Femur (tissue), 1 donor: ENCODE results near the gene LSAMP.
"Not testable (repeated sequence)": the region's sequence is repeated elsewhere in the genome, so short reads cannot be mapped to it uniquely, and the experiment has no call there.

Experiments
- DNase-seq: peaks from one replicate; pipeline ENCODE4 v3.0.0-alpha.2; 2017

LSAMP gene

DNA sequence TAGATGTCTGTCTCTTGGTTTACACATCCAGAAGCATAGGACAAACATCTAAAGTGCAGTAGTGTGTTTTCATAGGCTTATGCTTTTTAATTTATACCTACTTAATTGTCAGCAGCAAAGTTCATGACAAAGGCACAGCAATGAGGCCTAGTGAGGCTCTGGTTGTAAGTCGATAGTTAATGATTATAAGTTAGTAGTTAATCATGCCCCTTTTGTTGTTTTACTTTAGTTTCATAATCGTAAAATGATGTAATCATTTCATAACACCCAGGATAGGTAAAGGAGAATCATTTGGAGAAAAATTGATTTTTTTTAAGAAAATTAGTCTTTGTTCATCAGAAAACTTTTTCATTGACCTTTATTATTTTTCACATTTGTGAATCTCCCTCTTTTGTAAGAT is 351.9 kb downstream of the LSAMP start:
- no peak for DNase-seq

DNA sequence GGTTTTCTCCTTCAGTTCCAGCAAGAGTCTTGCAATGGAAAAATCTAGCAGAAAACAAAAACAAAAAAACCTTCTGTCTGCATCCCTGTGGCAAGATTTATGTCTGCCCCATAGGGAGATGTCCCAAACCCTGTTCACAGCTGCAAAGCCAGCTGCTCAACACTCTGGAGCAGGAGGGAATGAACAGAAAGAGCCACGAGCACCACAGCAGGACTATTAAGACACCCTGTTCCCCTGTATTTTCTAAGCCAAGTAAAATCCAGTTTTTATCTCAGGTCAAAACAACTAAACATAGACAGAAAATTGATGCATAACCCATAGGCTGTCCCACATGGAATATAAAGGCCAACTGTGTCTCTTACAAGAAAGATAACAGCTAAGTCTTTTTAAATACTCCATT is 357.9 kb downstream of the LSAMP start:
- peak; percentile 28 for DNase-seq

DNA sequence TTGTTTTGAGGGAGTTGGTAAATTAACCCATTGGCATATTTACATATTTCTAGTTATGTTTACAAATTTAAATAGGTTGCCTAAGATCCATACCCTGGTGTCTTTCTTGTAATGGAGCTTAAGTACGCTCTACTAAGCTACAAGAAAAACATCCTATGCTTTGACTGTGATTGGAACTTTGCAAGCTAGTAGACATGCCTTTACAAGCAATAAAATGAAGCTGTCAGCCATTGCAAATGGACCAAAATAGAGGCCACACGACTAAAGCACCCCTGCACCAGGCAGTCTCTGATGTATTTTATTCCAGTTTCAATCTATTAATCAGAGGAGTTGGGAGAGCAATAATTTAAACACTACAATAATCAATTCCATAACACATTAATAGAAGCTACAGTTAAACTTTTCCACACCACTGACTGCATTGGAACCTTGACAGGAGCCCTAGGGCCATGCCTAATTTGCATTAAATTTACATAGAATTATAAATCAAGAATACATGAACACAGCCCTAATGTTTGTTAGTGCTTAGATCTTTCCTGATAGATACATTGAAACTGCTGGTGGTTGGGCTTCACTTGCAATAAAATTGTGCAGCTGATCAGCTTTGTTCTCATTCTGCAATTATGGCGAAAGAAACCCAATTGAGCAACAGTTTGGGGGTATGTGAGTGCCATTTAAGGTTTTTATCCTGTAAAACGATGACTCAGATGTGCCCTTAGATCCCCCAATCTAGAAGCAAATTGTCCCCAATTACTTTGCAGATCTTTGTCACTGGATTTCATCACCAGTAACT is 360.1 kb downstream of the LSAMP start:
- no peak for DNase-seq

DNA sequence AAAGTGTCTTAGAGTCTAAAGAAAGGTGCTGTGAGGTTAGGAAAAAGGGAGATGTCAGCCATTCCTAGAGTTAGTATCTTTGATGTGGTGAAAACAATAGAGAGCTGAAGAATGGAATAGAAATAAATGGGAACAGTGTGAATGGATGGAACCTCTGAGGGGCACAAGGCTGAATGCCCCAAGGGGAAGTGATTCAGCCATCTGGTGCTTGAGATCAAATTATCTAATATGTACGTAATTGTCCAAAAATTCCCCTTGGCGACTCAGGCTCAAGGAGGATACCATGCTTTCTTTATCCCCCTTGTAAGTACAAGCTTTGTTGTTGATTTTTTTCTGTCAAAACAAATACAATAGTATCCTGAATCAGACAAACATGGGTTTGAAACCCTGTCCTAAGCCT is 361.6 kb downstream of the LSAMP start:
- no peak for DNase-seq

DNA sequence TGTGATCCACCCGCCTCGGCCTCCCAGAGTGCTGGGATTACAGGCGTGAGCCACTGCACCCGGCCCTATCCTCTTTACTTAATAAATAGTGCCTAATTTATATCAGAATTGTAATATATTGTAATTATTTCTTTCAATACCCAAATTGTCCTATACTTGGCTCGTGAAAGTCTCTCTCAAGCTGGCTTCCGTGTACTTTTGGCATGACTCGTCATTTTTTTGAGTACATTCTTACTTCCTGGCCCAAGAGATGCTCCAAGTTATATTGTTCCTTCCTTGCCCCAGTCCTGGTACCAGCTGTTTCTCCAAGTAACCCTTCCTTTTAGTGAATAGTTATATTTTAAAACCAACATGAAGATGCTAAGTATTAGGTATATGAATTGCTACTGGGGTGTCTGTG is 366.7 kb downstream of the LSAMP start:
- no peak for DNase-seq

DNA sequence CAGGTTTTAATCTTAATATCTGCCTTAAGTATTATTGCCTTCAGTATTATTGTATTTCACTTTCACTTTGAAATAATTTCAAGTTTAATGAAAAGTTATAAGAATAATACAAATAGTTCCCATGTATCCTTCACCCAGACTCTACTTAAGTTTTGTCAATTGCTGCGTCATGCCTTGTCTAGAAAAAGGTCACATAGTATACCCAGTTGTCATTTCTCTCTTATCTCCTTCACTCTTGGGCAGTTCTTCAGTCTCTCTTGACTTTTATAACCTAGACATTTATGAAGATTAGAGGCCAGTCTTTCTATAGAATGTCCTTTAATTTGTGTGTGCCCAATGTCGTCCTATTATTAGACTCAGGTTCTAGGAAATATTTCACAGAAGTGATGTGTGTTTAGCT is 367.7 kb downstream of the LSAMP start:
- no peak for DNase-seq

DNA sequence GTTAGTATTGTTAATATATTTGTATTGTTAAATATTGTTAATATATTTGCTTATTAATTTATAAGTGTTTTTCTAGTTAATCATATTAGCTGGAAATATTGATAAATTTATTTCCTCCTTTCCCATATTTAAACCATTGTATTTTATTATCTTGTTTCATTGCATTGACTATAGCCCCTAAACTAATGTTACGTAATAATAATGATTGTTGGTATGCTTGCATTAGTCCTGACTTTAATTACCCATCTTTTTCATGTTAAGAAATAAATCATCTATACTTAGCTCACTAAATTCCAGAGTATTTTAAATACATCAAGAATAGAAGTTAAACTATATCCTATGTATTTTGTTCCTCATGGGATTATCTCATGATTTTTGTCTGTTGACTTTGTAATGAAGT is 368.2 kb downstream of the LSAMP start:
- no peak for DNase-seq

DNA sequence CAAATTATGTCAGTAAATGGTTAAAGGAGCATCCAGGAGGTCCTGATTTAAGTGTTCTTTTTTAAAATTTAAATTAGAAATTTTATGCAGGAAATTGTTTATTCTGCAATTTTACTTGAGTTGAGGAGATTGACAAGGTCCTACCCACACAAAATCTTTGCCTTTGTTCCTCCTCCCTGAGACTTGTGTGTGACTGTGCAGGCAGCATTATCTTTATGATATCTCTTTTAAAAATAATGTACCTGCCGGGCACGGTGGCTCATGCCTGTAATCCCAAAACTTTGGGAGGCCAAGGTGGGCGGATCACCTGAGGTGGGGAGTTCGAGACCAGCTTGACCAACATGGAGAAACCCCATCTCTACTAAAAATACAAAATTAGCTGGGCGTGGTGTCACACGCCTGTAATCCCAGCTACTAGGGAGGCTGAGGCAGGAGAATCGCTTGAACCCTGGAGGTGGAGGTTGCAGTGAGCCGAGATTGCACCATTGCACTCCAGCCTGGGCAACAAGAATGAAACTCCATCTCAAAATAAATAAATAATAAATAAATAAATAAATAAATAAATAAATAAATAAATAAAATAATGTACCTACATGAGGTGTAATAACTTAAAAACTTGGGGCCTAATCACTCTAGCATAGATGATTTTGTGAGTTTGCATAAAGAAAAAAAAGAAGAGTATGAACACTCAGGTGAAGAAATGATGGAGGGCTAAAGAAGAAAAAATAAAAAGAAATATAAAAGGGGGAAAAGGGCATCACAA is 374.6 kb downstream of the LSAMP start:
- not testable (repeated sequence) for DNase-seq

DNA sequence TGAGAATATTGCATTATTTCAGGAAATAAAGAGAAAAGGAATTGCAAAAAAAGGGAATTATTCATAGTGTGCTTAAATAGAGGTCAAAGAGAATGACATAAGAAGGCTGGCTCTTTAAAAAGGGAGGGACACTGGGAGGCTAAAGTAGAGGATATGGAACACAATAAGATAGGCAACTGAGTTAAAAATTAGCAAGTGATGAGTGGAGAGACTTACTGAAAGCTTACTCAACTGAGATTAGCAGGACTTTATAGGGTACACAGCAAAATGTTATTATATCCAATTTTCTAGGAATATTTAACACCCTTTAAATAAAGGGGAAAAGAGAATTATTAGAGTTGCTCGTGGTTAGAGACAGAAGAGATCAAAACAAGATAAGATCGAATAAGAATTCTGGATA is 375.2 kb downstream of the LSAMP start:
- DNase-seq: no peak

DNA sequence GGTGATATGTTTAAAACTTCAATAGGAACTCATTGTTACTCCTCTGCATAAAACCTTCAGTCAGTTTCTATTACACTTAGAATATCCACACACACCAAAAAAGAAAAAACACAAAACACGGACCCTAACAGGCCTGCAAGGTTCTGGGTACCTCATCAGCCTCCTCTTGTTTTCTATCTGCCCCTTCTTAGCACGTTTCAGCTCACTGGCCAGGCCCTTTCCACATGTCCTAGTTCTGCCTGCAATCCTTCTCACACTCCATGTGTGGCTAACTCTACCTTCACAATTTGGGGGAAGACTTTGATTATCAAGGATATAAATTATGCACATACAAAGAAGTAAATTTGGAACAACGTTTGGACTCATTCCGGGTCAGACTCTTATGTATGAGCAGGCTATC is 376.3 kb downstream of the LSAMP start:
- DNase-seq: no peak

DNA sequence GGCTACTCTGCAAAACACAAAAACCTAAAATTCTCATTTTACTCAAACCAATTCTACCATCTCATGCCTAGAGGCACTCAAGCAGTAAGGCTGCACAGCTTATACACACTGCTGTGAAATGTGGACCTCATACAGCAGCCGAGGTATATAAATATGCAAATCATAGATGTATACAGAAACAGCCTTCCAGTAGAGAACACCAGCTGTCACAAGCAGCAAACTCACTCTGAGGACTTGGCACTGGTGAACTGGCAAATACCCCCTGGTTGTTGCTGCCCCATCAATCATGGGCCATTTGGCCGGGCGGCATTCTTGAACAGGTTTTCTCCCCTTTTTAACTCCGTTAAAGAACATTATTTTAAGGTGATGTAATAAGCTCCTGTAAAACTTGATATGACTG is 378.0 kb downstream of the LSAMP start:
- no peak for DNase-seq

DNA sequence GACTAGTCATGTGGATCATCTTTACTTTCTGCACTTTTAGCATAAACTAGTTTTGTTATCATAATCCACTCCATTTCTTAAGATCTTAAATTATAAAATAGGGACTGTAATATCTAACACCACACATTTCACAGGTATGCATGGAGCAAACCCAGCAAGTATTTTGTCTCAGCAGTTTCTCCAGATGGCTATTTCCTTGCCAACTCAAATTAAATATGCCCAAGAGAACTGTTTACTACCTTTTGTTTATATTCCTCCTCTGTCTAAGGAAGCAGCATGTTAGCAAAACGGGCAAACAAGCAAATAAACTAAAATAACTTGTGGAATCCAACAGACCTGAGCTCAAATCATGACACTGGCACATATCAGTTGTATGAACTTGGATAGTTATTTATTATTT is 379.8 kb downstream of the LSAMP start:
- DNase-seq: no peak

DNA sequence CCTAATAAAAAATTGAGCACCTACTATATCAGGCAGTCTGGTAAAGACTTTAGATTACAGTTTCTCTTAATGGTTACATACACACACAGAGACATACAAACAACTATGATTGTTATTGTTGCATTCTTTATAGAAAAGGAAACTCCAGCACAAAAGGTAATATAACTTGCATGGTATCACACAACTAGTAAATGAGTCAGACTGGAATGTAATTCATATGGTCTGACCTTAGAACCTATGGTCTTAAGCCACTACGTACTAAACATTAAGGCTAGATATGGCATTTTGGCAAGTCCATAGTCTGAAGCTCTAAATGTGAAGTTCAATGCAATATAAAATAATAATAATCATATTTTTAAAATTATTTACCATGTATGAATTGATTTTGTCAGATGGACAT is 380.6 kb downstream of the LSAMP start:
- no peak for DNase-seq

DNA sequence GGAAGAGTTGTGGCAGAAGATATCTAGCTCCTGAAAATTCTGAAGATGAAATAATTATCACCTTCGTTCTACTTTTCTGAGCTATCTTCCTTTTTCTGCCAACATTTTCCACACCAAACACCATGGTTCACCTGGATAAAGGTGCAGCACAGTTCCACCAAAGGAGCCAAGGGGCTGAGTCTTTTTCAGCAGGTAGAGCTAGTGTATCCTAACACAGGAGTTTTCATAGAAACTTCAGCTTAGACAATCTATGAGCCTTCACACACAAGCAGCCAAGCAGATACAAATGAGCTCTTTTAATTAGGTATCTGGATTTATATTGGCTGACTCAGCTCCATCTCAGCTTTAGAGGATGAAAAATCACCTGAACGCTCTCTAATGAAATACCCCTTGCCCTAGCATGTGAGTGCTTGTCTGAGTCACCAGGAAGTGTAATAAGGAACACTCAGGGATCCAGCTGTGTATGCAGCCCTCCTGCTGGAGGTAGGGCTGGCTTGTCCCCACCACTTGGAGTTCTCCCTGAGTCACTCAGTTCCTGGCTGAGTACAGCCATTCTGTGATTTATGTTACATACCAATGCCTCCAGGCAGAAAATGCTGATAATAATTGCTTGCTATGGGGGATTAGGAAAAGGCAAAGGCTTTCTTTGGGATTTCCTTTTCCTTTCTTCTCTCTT is 385.7 kb downstream of the LSAMP start:
- DNase-seq: no peak

DNA sequence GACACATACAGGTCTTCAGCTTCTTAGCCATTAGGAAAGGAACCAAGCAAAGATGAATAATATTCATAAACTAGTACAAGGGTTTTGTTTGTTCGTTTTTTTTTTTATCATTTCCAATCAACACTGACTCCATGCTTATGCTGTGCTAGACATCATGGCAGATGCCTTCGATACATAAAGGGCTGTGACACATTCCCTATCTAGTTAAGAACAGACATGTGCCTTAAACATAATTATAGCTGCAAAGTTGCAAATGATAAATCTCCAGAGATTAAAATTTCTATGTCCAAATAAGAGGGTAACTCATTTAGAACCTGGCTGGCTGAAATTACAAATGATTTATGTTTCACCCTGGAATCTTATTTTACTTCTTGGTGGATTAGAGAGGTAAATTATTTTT is 386.4 kb downstream of the LSAMP start:
- DNase-seq: no peak

DNA sequence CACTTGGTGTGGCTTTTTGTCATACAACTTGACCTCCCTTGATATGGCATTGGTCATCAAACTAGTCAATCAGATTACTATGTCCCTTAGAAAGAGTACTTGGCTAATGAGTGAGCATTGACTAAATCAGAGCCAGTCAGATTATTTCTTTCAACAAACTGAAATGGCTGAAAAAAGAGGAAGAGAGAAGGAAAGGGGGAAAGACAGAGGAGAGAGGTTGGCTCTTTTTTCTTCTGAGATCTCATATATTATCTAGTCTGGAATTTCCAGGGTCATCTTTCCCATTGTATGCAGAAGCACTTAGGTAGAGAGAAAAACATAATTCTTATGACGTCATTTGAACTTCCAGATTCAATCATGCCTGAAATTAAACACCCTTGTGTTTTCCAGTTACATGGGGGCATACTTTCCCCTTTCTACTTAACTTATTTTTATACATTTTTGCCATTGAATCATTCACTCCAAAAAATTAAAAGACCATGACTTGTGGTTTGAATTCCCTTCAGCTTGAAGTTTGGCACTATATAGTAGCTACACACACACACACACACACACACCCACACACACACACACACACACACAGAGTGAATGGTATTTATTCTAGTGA is 387.8 kb downstream of the LSAMP start:
- DNase-seq: no peak

DNA sequence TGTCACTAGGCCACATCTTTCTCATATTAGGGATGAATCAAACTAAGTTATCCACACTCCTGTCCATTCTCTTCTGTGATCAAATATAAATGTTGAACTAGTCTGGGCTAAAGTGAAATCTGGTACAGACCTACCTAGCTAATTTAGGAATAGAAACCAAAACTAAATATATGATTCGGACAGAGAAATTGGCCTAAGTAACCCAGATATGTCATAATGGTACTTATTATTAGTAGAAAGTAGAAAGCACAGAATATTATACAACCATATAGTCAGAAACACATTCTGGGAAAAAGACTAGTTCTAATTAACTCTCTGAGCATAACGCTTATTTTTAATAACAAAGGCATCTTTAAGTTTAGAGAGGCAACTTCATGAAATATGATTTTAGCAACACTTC is 389.0 kb downstream of the LSAMP start:
- no peak for DNase-seq

DNA sequence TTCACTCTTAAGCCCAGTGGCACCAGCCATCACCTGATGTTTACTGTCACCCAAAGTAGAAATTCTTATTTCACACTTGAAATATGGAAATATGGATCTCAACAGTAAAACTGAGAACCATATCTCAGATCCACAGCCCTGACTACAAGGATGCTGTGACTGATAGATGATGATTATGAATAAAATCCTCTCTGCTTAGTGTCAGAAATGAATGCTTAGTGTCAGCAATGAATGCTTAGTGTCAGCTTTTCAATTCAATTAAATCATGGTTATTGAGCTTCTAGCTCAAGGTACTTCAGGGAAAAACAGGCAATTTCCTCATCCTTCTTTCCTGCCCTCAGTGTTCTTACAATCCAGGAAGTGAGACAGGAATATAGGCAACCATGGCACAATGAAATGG is 392.3 kb downstream of the LSAMP start:
- DNase-seq: no peak

DNA sequence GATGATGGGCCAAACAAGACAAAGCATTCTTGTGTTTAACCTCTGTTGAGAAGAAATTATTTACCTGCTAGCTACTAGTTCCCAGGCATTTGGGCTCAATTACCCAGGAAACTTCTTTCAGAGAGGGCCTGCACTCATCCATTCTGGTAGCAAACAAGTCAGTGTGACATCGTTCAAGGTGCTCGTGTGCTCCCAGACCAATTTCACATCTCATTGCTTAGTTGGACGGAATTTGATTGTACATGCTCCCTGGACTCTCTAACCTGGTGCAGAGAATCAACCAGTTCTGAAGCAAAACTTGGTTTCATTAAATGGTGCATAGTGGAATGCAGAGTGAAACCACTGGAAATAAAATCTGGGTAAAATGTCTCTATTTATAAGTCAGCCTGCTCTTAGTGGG is 392.7 kb downstream of the LSAMP start:
- no peak for DNase-seq

DNA sequence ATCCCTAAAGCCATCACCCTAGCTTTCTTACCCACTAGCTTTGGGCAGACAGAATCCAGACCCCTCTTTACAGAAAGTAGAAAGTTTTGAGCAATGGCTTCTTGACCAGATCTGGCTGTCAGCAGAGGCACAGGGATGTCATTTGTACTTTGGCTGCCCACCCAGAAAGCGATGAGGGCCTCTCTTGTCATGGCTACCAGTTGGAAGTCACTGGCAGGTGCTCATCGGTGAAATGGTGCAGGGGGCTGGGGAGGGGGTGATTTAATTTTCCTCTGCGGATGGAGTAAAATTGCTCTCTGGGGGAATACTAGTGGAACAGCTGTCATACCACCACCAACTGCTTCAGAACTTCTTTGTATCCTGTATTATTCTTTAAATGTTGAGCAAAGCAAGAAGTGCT is 393.7 kb downstream of the LSAMP start:
- DNase-seq: no peak

DNA sequence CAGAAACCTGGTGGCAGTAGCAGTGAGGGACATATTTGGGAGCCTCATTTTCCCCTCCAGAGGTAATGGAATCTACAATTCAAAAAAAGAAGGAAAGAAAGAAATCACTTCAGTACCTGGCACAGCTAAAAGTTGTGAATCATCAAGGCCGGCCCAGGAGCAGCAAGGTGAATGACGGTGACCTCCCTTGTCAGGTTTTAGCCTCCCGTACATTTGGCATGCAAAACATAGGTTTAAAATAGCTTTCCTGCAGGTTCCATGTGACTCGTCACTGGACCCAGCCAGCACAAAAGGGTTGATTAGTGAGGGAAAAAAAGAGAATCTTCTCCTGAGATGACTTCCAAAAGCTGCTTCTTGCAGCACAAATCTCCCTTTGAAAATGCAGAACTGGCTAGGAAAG is 394.2 kb downstream of the LSAMP start:
- DNase-seq: no peak

DNA sequence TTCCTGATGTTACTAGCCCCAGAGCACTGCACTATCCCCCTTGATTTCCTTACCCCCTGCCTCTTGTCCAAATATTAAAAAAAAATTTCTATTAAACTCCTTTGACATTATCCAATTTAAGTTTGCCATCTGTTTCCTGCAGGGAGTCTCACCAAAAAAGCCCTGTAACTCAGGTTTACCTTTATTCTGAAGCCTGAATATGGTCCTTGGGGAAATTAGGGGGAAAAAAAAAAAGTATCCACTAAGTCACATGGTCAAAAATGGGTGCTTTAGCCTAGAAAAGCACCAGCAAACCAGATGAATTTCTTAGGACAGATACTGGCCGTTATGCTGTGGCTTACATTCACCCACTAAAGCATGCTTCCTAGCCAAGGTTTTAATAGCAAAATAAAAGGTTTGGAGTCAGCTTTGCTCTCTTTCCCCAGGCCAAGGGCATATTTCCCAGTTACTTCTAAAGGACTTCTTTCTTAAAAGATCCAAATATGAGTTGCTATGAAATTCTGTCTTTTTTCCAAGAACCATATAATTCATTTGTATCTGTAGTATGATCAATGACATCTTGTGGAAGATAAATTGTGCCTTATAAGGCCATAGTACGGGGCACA is 394.9 kb downstream of the LSAMP start:
- peak; percentile 24 for DNase-seq

DNA sequence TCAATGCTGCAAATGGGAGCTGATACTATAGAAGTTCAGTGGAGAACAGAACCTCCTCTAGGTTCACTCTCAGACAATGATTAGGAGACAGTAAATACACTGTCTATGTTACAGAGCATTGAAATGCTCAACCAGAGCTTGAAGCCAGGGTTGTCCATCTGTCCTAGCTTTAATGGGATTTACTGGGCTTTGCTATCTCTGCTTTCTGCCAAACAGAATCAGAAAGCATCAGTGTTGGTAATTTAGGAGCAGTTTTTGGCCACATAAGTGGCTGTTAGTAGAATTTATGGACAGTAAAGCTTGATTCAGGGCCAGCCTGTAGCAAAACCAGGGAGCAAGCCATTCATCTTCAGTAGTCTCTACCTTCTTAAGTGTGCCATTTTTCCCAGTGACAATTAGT is 396.3 kb downstream of the LSAMP start:
- no peak for DNase-seq
